RCC 7860 (cell line): ENCODE results near the gene BCL2L2.

Experiments used
- DNase-seq: peaks from one replicate; pipeline ENCODE4 v3.0.0-alpha.2; 2015; ENCODE audit warnings: low spot score
- FAIRE-seq: peaks from 2 replicates; lab custom pipeline; 2012; peaks lifted over from hg19 to GRCh38; lab: Jason Lieb, UNC

BCL2L2 gene

GRCh38 chr14:23299211-23299957, 7.2 kb upstream of the BCL2L2 start:
- FAIRE-seq, result no peak
- DNase-seq, result no peak

GRCh38 chr14:23299986-23300686, 6.5 kb upstream of the BCL2L2 start:
- no peak for FAIRE-seq
- no peak for DNase-seq

DNA sequence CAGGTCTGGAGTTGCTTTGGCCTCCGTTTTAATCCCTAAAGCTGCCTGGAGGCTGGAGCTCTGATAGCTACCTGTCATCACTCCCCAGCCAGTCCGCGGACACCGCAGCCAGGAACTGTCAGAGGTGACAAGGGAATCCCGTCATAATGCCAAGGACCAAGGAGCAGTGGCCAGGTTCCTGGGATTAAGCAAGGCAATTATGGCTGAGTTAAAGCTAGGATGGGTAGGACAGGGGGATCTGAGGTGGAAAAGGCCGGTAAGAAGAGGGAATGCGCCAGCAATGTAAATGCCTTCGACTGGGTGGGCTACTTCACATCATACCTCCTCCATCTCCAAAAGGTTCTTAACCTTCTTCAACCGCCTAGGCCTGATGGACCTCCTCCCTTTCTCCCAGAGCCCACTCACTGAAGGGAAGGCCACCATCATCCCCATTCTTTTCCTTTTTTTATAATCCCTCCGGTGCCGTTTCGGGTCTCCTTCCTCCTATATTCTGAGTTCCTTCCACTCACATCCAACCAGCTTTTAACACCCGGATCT, 5.9 kb upstream of the BCL2L2 start:
- FAIRE-seq (no peak), DNase-seq (no peak)

DNA sequence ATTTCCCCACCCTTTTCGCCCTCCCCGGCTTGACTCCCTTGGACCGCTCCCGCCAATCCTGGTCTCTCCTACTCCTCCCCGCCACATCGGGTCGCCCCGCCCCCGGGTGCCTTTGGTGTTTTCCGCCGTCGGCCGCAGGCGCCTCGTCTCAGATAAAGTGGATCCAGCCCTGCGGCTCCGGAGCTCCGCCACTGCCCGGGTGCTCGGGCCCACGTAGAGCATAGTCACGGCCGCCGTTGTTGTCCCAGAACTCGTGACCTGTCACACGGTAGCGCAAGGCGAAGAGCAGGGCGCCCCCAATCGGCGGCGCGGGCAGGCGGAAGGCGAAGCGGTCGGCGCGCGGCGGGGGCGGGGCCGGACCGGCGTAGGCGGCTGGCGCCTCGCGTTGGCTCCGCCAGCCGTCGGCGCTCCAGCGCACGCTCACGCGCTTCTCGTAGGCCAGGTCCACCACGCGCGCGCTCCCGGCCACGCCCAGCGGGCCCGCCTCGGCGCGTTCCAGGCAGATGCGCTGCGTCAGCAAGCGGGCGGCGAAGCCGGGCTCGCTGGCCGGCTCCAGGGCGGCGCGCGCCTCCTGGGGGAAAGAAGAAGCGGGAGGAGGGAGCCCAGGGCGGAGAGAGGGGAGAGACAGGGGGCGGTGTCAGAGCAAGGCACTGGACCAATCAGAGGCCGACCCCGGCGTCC, 5.2 kb upstream of the BCL2L2 start:
- FAIRE-seq (no peak), DNase-seq (peak; percentile 81)

- FAIRE-seq, result no peak
- DNase-seq, result no peak
Measured at GRCh38 chr14:23301969-23302289, 4.7 kb upstream of the BCL2L2 start.

DNA sequence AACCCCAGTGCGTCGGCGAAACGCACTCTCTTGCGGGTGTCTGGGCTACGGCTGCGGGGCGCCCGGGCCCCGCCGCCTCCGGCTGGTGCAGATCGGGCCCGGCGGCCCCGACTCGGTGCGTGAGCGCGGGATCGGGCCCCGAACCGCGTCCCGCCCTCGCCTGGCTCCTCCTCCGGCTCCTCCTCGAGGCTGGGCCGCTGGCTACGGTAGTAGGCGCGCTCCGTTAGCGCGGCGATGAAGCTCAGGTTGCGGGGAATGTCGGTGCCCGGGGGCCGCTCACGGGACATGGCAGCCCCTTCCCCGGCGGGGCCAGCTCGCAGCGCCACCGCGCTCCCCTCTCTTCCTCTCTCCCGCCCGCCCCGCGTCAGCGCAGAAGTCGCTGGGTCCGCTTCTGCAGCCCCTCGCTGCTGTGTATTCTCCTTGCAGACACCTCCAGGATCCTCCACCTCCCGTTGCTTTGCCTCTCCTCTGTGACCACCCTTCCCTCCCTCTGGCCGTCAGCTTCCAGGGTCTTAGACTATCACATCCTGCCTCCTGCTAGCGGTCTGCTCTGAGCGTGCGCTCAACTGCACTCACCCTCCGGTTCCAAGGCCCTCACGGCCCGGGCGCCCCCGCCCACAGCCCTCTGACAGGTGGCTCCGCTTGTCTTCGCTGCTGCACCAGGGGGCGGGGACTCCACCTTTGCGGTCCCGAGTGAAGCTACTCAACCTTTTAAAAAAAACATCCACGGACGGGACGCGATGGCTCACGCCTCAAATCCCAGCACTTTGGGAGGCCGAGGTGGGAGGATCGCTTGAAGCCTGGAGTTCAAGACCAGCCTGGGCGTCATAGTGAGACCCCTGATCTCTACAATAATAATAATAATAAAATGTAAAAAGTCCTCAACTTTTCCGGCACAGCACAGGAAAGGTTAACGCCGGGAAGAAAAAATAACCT, 4.1 kb upstream of the BCL2L2 start, which contains the start of gene PPP1R3E:
Gene PPP1R3E (minus strand): TSS at position 570 of the 936 bp plus-strand sequence. CDS start 283 bp downstream, at position 287.
- peak; percentile 9 for DNase-seq
- no peak for FAIRE-seq

GRCh38 chr14:23307146-23307530, 505 bp downstream of the BCL2L2 start:
- no peak for DNase-seq
- FAIRE-seq, result no peak

DNA sequence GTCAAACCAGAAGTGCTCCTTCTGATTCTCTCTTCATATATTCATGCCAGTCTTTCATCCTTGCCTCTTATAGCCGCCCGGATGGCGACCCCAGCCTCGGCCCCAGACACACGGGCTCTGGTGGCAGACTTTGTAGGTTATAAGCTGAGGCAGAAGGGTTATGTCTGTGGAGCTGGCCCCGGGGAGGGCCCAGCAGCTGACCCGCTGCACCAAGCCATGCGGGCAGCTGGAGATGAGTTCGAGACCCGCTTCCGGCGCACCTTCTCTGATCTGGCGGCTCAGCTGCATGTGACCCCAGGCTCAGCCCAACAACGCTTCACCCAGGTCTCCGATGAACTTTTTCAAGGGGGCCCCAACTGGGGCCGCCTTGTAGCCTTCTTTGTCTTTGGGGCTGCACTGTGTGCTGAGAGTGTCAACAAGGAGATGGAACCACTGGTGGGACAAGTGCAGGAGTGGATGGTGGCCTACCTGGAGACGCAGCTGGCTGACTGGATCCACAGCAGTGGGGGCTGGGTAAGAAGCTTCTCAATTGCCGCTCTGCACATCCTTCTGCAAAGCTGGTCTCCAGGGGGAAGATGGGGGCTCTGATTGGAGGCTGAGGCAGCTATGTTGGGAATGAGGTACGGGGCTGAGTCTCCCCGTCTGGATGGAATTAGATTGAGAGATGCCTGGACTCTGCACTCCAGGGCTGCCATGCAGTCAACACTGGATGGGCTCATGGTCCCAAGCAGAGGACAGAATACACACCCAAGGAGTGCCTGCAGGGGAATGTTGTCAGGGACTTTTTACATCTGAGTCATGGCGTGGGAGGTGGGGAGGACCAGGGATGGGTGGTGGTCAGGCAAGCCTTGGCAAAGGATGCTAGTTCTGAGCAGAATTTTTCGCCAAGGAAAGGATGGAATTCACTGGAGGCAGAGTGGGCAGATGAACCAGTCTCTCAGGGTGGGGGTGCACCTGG, 1.3 kb downstream of the BCL2L2 start:
- DNase-seq, result no peak
- no peak for FAIRE-seq

DNA sequence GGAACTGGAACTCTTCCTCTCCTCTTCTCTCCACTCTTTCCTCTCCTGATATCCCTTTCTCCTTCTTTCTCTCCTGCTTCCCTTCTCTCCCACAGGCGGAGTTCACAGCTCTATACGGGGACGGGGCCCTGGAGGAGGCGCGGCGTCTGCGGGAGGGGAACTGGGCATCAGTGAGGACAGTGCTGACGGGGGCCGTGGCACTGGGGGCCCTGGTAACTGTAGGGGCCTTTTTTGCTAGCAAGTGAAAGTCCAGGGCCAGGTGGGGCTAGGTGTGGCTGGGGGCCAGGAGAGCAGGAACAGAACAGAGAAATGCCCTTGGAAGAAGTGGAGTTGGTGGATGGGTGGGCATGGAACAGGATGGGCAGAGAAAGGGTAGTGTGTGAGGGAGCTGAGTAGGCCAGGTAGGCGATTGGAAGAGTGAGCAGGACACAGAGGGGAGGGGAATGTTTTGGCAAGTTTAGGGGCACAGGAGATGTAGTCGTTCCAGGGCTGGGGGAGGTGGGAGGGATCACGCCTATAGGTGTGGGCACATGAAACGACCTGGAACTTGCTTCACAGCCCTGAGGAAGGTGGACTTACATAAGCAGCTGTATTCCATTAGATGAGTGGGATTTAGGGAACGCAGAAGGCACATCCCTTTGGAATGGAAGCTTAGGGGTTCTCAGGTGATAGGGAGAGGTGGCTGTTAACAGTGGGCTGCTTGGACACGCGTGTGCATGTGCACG, 2.2 kb downstream of the BCL2L2 start:
- DNase-seq (no peak), FAIRE-seq (no peak)

- DNase-seq (no peak), FAIRE-seq (no peak)
Measured at GRCh38 chr14:23310546-23310945, 3.9 kb downstream of the BCL2L2 start.

DNA sequence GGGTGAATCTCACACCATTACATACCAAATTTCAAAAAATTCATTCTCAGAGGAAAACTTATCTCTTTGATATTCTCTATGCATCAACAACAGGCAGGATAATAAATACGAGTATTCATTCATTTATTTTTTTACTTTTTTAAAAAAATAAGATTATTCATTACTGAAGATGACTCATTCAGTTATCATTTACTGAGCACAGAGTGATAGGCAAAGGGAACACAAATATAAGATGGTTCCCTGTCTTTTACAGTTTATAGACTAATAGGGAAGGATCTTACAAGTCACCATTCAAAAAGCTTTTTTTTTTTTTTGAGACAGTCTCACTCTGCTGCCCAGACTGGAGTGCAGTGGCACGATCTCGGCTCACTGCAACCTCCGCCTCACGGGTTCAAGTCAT, 9.7 kb downstream of the BCL2L2 start:
- DNase-seq, result no peak
- no peak for FAIRE-seq

DNA sequence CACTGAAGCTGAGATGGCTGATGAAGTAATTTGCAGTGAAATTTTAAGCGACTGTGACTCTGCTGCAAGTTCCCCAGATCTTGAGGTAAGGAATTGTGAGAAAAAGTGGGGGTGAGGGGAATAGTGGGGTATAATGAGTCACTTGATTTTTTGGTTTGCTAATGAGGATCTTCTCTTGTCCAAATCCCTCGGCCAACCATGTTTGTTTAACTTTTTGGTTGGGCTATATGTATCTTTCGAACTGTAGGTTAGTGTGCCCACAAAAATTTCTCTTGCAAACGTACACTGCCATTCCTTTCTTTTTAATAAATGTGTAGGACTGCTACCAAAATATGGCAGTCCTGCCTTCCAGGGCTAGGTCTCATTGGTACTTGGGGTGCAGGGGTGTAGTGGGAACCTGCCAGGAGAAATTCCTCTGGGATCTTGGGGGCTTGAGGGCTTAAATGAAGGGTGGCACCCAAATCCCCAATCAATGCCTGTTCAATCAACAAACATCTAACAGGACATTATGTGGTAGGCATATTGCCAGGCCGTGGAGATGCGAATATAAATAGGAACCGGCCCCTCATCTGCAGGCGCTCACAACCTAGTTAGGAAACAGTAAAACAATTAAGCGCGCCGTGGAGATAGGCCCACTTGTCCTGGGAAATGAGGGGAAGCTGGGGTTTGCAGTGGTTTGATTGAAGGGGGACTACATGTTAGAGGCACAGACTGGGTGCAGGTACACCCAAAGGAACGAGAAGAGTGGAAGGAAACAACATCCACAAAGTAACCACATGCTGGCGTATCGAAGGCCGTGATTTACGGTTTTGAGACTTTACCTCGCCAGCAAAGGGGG, 13.3 kb downstream of the BCL2L2 start:
- no peak for DNase-seq
- no peak for FAIRE-seq

DNA sequence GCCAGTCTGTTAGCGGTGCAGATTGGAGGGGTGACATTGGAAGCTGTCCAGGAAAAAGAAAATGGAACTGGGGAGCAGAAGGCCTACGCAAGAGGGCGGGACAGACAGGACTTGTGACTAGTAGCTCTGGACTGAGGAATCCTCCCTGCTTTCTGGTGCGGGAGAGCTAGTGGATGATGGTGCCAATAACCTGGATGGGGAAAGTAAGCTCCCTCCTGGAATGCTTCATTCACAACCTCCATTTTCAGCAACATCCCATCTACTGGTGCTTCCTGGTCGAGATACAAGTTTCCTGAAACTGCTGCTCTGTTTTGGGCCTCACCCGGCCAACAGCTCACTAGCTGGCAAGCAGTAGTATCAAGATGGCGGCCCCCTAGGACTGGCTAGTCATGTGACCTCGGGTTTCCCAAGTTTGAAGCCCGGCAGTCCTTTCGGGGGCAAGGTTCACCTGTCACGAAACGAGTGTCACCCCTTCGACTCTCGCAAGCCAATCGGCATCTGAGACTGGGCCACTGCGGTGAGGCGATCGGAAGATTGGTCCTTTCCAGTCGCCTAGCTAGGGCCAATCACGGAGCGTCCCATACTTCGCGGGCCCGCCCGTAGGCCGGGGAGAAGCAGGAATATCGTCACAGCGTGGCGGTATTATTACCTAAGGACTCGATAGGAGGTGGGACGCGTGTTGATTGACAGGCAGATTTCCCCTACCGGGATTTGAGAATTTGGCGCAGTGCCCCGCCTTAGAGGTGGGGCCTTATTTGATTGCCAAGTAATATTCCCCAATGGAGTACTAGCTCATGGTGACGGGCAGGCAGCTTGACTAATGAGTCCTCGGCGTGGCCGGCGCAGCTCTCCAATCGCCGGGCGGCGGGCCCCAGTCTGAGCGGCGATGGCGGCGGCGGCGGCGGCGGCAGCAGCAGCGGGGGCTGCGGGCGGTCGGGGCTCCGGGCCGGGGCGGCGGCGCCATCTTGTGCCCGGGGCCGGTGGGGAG, 14.2 kb downstream of the BCL2L2 start, which contains the start of gene PABPN1:
Gene PABPN1 (plus strand): TSS at position 874 of the 988 bp plus-strand sequence. CDS start 13 bp downstream, at position 887.
- DNase-seq (peak; percentile 97), FAIRE-seq (peak; percentile 74)

DNA sequence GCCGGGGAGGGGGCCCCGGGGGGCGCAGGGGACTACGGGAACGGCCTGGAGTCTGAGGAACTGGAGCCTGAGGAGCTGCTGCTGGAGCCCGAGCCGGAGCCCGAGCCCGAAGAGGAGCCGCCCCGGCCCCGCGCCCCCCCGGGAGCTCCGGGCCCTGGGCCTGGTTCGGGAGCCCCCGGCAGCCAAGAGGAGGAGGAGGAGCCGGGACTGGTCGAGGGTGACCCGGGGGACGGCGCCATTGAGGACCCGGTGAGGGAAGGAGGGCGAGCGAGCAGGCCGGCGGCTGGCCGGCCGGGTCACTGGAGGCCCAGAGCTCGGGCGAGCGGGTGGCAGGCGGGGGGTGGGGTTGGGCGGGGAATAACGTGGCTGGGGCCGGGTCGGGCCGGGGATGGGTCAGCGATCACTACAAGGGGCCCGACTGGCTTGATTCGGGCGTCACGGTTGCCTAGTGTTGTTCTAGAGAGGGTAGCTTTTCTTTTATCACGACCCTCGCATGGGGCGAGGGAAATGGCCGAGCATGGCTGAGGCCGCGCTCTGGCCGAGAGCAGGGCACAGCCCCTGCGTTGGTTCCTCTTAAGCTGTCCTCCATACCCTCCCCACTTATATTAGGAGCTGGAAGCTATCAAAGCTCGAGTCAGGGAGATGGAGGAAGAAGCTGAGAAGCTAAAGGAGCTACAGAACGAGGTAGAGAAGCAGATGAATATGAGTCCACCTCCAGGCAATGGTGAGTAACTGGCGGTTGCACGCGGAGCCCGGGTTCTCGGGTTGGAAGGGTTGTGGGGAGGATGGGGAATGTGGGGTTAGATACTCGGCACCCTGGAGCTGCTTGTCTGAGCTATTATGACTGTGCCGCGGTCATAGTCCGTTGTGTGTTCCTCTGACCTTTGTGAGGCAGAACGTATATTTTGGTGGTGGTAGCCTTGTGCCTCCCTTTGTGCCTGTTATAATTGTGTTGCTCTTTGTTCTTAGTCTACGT, 15.2 kb downstream of the BCL2L2 start:
- DNase-seq (peak; percentile 22), FAIRE-seq (no peak)
